Mucosa of descending colon (tissue), 3 donors: ENCODE data around the gene TMEM245. TPM values are rescaled to one million over a fixed set of nuclear protein-coding genes. Genes with fewer than 3 reads are reported as not detected.

ENCODE experiments used
- ATAC-seq: fragments of 200-7000 bp; cut with Tn5 transposase; one replicate; pipeline ENCODE4 v1.9.1; 2020; ENCODE audit warnings: mild to moderate bottlenecking, moderate library complexity
- DNase-seq, 3 donors: peaks; one replicate each; pipeline ENCODE4 v3.0.0-alpha.2; 2020
- H3K36me3 ChIP-seq: fragments of 200-600 bp; one replicate; pipeline ENCODE4 v1.8.0; 2021; ENCODE audit warnings: low read depth, mild to moderate bottlenecking
- H3K4me1 ChIP-seq: fragments of 200-600 bp; one replicate; pipeline ENCODE4 v1.8.0; 2021; ENCODE audit warnings: low read depth, mild to moderate bottlenecking
- H3K4me3 ChIP-seq: fragments of 200-600 bp; one replicate; pipeline ENCODE4 v1.8.0; 2021; ENCODE audit warnings: mild to moderate bottlenecking
- H3K9me3 ChIP-seq: fragments of 200-600 bp; one replicate; pipeline ENCODE4 v1.8.0; 2021; ENCODE audit warnings: mild to moderate bottlenecking
- CTCF ChIP-seq: fragments of 200-600 bp; IDR thresholded peaks from one replicate; pipeline ENCODE4 v1.8.0; 2022; ENCODE audit warnings: antibody characterized with exemption, mild to moderate bottlenecking
- intact Hi-C, 2 donors: fragments of 100-400 bp; cut with DNase I in 1 of 2; cut with micrococcal nuclease in 1 of 2; formaldehyde crosslinking; loops; one replicate each; pipeline versions ENCODE4 v1.11.0 to v1.11.1; 2022; cut with DNase I, micrococcal nuclease
- total RNA-seq, 3 donors: library from RNA; stranded (reverse); fragmentation: NEBNext Ultra II Directional in 2 of 3; extraction: Animal tissue kit (Norgen Biotek cat#: 25700) in 2 of 3; gene quantifications; one replicate each; pipeline versions ENCODE4 v1.2.1 to v1.2.4, GENCODE V29; 2021 to 2023
- donor health status: DM: no; HTN: no; CAD: no; lungs with moderate emphysema.
- donor health status: DM: no; HTN: no; CAD: no.
- donor health status: DM: no; HTN: yes; CAD: no.

The TMEM245 gene
- total RNA-seq, 3 donors from 2014 or later = 26.3 to 72.8 (median 33.6) TPM

- no peaks in the 10 kb centered on the region for H3K36me3 ChIP-seq
- no peak for DNase-seq
- no peak overlapping the region for H3K4me3 ChIP-seq
- intact Hi-C loops = no loop called here
- H3K4me1 ChIP-seq = no peaks in the 10 kb centered on the region
- ATAC-seq = no peak
- no peak for TF ChIP-seq CTCF
- H3K9me3 ChIP-seq = no peaks in the 10 kb centered on the region
These were observed 27.6 kb downstream of the TMEM245 start for GRCh38 chr9:109092051-109092580.

- H3K4me1 ChIP-seq = no peaks in the 10 kb centered on the region
- H3K4me3 ChIP-seq = no peak overlapping the region
- ATAC-seq (no peak), DNase-seq (no peak)
- no peak for TF ChIP-seq CTCF
- peaks cover 3% of the 10 kb centered on the region for H3K36me3 ChIP-seq
- intact Hi-C loops = no loop called here
- H3K9me3 ChIP-seq = no peaks in the 10 kb centered on the region
These were observed 31.5 kb downstream of the TMEM245 start for GRCh38 chr9:109088221-109088620.

GRCh38 chr9:109087795-109088194 lies 32.0 kb downstream of the TMEM245 start:
- no peak for ATAC-seq
- no peak overlapping the region for H3K4me3 ChIP-seq
- no peaks in the 10 kb centered on the region for H3K4me1 ChIP-seq
- H3K36me3 ChIP-seq = peaks cover 3% of the 10 kb centered on the region
- no peak for DNase-seq
- H3K9me3 ChIP-seq = no peaks in the 10 kb centered on the region
- TF ChIP-seq CTCF = no peak
- intact Hi-C loops = no loop called here

- peaks cover 3% of the 10 kb centered on the region for H3K36me3 ChIP-seq
- H3K9me3 ChIP-seq = no peaks in the 10 kb centered on the region
- intact Hi-C loops = no loop called here
- H3K4me1 ChIP-seq = peaks cover 8% of the 10 kb centered on the region
- peak; percentile 34 for ATAC-seq
- no peak for TF ChIP-seq CTCF
- DNase-seq = no peak
- no peak overlapping the region for H3K4me3 ChIP-seq
These were observed 33.5 kb downstream of the TMEM245 start for GRCh38 chr9:109086221-109086620.

GRCh38 chr9:109085510-109085909 lies 34.2 kb downstream of the TMEM245 start:
- Histone ChIP-seq H3K4me1 (peaks cover 8% of the 10 kb centered on the region), H3K36me3 (peaks cover 3% of the 10 kb centered on the region), H3K9me3 (no peaks in the 10 kb centered on the region), H3K4me3 (no peak overlapping the region)
- intact Hi-C loops = no loop called here
- TF ChIP-seq CTCF = no peak
- DNase-seq (no peak), ATAC-seq (no peak)
